ENCODE results near the gene SLC23A2. TPM values are rescaled to one million over a fixed set of nuclear protein-coding genes. Genes with fewer than 3 reads are reported as not detected.
"Not testable (repeated sequence)": the region's sequence is repeated elsewhere in the genome, so short reads cannot be mapped to it uniquely, and the experiment has no call there.

The SLC23A2 gene
- total RNA-seq, result 10 to 100 TPM in 7 of 8 experiments, 1 to 10 TPM in 1; 7.4 to 35.3 (median 15.4) TPM

GRCh38 chr20:5001174-5002076, at the start of gene SLC23A2:
SLC23A2 (minus strand) TSS chr20:5001510; CDS start chr20:4932562, 68,948 bp downstream.
- Histone ChIP-seq H3K4me1 (replicated peaks in 1 of 2) (peaks cover 4 to 5% of the 10 kb centered on the region in 2 donors), H3K4me3 (peak within 1 kb of the TSS; percentile 51 to 98 (median 78)), H3K27ac (peak within 1 kb of the TSS; percentile 33 to 36)
- in situ Hi-C loops (cut with MboI; ENCODE audit: low pct_unique_long_range_greater_than_20kb in 2 of 9, low sequenced_read_pairs in 9 of 9, unreplicated experiment in 9 of 9), result no loop called here
- peak; percentile 65 to 88 (median 72) for ATAC-seq (replicated peaks in 6 of 8)
- whole genome bisulfite sequencing, 10 experiments, result 0 to 20% (median 0%) methylated on average over 1 to 2 of the region's 88 CpGs; no CpG with 5 or more reads in 7 of the 10 experiments

- WGBS, 10 experiments, result 39 to 94% (median 90%) methylated on average over 2 to 8 of the region's 8 CpGs
These were observed 45.5 kb upstream of the SLC23A2 start for GRCh38 chr20:5046656-5047339.

GRCh38 chr20:5045906-5046305, 44.6 kb upstream of the SLC23A2 start:
- H3K4me3 ChIP-seq, result no peak overlapping the region
- in situ Hi-C loops (cut with MboI; ENCODE audit: low pct_unique_long_range_greater_than_20kb in 2 of 9, low sequenced_read_pairs in 9 of 9, unreplicated experiment in 9 of 9), result no loop called here
- H3K27ac ChIP-seq, result no peak overlapping the region
- 40 to 100% (median 80%) methylated on average over 1 to 3 of the region's 3 CpGs; no CpG with 5 or more reads in 1 of the 10 experiments for WGBS, 10 experiments
- H3K4me1 ChIP-seq (replicated peaks in 1 of 2), result no peaks in the 10 kb centered on the region
- ATAC-seq (replicated peaks in 6 of 8), result no peak

More at GRCh38 chr20:5046656-5047339, 45.5 kb upstream of the SLC23A2 start:
- Histone ChIP-seq H3K4me3 (no peak overlapping the region), H3K27ac (no peak overlapping the region), H3K4me1 (replicated peaks in 1 of 2) (no peaks in the 10 kb centered on the region)
- no peak for ATAC-seq (replicated peaks in 6 of 8)
- in situ Hi-C loops (cut with MboI; ENCODE audit: low pct_unique_long_range_greater_than_20kb in 2 of 9, low sequenced_read_pairs in 9 of 9, unreplicated experiment in 9 of 9), result no loop called here

DNA sequence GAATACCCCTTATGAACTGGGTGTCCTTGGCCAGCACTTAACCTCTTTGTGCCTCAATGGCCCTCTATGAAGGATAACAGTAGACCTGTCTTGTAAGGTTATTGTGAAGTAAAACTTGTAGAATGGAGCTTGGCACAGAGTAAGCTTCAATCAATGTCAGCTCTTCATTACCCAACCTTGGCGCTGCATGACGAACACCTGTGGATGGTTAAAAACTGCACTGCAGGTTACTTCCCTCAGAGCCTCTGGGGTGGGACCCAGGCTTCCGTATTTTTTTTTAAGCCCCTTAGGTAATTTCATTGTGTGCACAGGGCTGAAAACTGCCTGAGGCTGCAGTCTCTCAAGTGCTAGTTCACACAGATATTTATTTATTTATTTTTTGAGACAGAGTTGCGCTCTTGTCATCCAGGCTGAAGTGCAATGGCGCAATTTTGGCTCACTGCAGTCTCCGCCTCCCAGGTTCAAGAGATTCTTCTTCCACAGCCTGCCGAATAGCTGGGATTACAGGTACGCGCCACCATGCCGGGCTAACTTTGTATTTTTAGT, 42.8 kb upstream of the SLC23A2 start:
- H3K4me3 ChIP-seq, result no peak overlapping the region
- in situ Hi-C loops (cut with MboI; ENCODE audit: low pct_unique_long_range_greater_than_20kb in 2 of 9, low sequenced_read_pairs in 9 of 9, unreplicated experiment in 9 of 9), result no loop called here
- no peak overlapping the region for H3K27ac ChIP-seq
- WGBS, 10 experiments, result 69 to 100% (median 90%) methylated on average over 2 to 7 of the region's 10 CpGs; no CpG with 5 or more reads in 3 of the 10 experiments
- no peaks in the 10 kb centered on the region for H3K4me1 ChIP-seq (replicated peaks in 1 of 2)
- ATAC-seq (replicated peaks in 6 of 8), result no peak

- Histone ChIP-seq H3K4me3 (no peak overlapping the region), H3K27ac (no peak overlapping the region), H3K4me1 (replicated peaks in 1 of 2) (no peaks in the 10 kb centered on the region)
- peak in 2 of 8 experiments; percentile 55 to 79 for ATAC-seq (replicated peaks in 6 of 8)
- 35 to 100% (median 69%) methylated on average over 1 to 3 of the region's 3 CpGs; no CpG with 5 or more reads in 4 of the 10 experiments for WGBS, 10 experiments
- in situ Hi-C loops (cut with MboI; ENCODE audit: low pct_unique_long_range_greater_than_20kb in 2 of 9, low sequenced_read_pairs in 9 of 9, unreplicated experiment in 9 of 9), result no loop called here
These were observed 40.1 kb upstream of the SLC23A2 start for GRCh38 chr20:5041433-5041832.

GRCh38 chr20:5040345-5040744, 39.0 kb upstream of the SLC23A2 start:
- Histone ChIP-seq H3K4me3 (no peak overlapping the region), H3K27ac (no peak overlapping the region), H3K4me1 (replicated peaks in 1 of 2) (no peaks in the 10 kb centered on the region)
- 18 to 100% (median 92%) methylated on average over 1 to 3 of the region's 4 CpGs; no CpG with 5 or more reads in 2 of the 10 experiments for WGBS, 10 experiments
- in situ Hi-C loops (cut with MboI; ENCODE audit: low pct_unique_long_range_greater_than_20kb in 2 of 9, low sequenced_read_pairs in 9 of 9, unreplicated experiment in 9 of 9), result no loop called here
- ATAC-seq (replicated peaks in 6 of 8), result no peak

DNA sequence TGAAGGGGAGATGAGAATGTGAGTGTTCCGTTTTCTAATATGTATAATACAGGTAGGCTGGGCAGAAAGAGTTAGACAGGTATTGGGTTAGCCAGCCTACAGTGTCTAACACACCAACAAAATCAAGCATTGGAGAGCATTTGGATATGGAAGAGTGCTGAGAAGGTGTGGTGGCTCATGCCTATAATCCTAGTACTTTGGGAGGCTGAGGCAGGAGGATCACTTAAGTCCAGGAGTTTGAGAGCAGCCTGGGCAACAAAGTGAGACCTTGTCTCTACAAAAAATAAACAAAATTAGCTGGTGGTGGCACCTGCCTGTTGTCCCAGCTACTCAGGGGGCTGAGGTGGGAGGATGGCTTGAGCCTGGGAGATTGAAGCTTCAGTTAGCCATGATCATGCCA, 38.6 kb upstream of the SLC23A2 start:
- ATAC-seq (replicated peaks in 6 of 8), result no peak
- Histone ChIP-seq H3K4me3 (no peak overlapping the region), H3K4me1 (replicated peaks in 1 of 2) (no peaks in the 10 kb centered on the region), H3K27ac (no peak overlapping the region)
- 60 to 100% (median 85%) methylated on average over 1 of the region's 1 CpG; no CpG with 5 or more reads in 4 of the 10 experiments for WGBS, 10 experiments
- in situ Hi-C loops (cut with MboI; ENCODE audit: low pct_unique_long_range_greater_than_20kb in 2 of 9, low sequenced_read_pairs in 9 of 9, unreplicated experiment in 9 of 9), result no loop called here

GRCh38 chr20:5039255-5039657, 37.9 kb upstream of the SLC23A2 start:
- Histone ChIP-seq H3K4me3 (no peak overlapping the region), H3K4me1 (replicated peaks in 1 of 2) (no peaks in the 10 kb centered on the region), H3K27ac (no peak overlapping the region)
- no peak for ATAC-seq (replicated peaks in 6 of 8)
- WGBS, 10 experiments, result 17 to 100% (median 82%) methylated on average over 1 to 8 of the region's 8 CpGs; no CpG with 5 or more reads in 2 of the 10 experiments
- in situ Hi-C loops (cut with MboI; ENCODE audit: low pct_unique_long_range_greater_than_20kb in 2 of 9, low sequenced_read_pairs in 9 of 9, unreplicated experiment in 9 of 9), result no loop called here

GRCh38 chr20:5036828-5037227, 35.5 kb upstream of the SLC23A2 start:
- H3K4me3 ChIP-seq, result no peak overlapping the region
- H3K27ac ChIP-seq, result no peak overlapping the region
- 29 to 80% (median 55%) methylated on average over 1 to 2 of the region's 2 CpGs; no CpG with 5 or more reads in 3 of the 10 experiments for WGBS, 10 experiments
- in situ Hi-C loops (cut with MboI; ENCODE audit: low pct_unique_long_range_greater_than_20kb in 2 of 9, low sequenced_read_pairs in 9 of 9, unreplicated experiment in 9 of 9), result no loop called here
- no peak for ATAC-seq (replicated peaks in 6 of 8)
- H3K4me1 ChIP-seq (replicated peaks in 1 of 2), result no peaks in the 10 kb centered on the region

DNA sequence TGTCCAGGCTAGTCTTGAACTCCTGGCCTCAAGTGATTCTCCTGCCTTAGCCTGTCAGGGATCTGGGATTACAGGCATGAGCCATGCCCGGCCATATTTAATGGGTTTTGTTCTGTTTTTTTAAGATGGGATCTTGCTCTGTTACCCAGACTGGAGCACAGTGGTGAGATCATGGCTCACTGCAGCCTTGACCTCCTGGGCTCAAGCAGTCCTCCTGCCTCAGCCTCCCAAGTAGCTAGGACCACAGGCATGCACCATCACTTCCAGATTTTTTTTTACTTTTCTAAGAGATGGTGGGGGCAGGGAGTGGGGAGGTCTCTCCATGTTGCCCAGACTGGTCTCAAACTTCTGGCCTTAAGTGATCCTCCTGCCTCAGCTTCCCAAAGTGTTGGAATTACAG, 34.2 kb upstream of the SLC23A2 start:
- H3K4me1 ChIP-seq (replicated peaks in 1 of 2); in situ Hi-C loops (cut with MboI; ENCODE audit: low pct_unique_long_range_greater_than_20kb in 2 of 9, low sequenced_read_pairs in 9 of 9, unreplicated experiment in 9 of 9); H3K4me3 ChIP-seq; ATAC-seq (replicated peaks in 6 of 8); H3K27ac ChIP-seq: not testable (repeated sequence)
- WGBS, 10 experiments, result 40 to 100% (median 80%) methylated on average over 1 of the region's 1 CpG; no CpG with 5 or more reads in 7 of the 10 experiments

DNA sequence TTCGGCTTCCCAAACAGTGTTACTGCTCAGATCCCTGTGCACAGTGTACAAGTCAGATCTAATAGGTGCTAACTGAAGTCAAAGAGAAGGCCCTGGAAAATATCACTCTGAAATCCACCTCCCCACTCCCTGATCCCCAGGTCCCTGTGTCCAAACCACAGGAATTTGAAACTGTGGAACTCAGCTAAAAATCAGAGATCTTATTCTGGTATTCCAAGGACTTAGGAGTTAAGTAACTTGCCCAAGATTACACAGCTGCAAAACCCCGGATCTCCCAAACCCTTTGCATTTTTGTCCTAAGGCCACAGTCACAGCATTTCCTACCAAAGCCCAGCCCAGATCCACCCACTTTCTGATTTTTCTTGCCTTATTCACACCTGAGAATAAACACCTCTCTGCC, 32.3 kb upstream of the SLC23A2 start:
- in situ Hi-C loops (cut with MboI; ENCODE audit: low pct_unique_long_range_greater_than_20kb in 2 of 9, low sequenced_read_pairs in 9 of 9, unreplicated experiment in 9 of 9), result no loop called here
- no peak overlapping the region for H3K27ac ChIP-seq
- no peaks in the 10 kb centered on the region for H3K4me1 ChIP-seq (replicated peaks in 1 of 2)
- WGBS, 10 experiments, result 53 to 100% (median 78%) methylated on average over 1 to 2 of the region's 2 CpGs; no CpG with 5 or more reads in 6 of the 10 experiments
- ATAC-seq (replicated peaks in 6 of 8), result peak in 3 of 8 experiments; percentile 54 to 81 (median 70)
- H3K4me3 ChIP-seq, result no peak overlapping the region

DNA sequence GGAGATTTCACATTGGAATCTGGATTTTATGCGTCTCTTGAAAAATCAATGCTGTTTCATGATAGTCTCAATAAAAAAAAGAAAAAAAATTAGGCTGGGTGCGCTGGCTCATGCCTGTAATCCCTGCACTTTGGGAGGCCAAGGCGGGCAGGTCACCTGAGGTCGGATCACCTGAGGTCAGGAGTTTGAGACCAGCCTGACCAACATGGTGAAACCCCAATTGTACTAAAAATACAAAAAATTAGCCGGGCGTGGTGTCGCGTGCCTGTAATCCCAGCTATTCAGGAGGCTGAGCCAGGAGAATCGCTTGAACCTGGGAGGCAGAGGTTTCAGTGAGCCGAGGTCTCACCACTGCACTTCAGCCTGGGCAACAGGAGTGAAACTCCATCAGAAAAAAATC, 30.4 kb upstream of the SLC23A2 start:
- H3K4me3 ChIP-seq; in situ Hi-C loops (cut with MboI; ENCODE audit: low pct_unique_long_range_greater_than_20kb in 2 of 9, low sequenced_read_pairs in 9 of 9, unreplicated experiment in 9 of 9); H3K27ac ChIP-seq; ATAC-seq (replicated peaks in 6 of 8); H3K4me1 ChIP-seq (replicated peaks in 1 of 2): not testable (repeated sequence)
- 78 to 100% (median 94%) methylated on average over 1 to 10 of the region's 10 CpGs; no CpG with 5 or more reads in 1 of the 10 experiments for WGBS, 10 experiments

DNA sequence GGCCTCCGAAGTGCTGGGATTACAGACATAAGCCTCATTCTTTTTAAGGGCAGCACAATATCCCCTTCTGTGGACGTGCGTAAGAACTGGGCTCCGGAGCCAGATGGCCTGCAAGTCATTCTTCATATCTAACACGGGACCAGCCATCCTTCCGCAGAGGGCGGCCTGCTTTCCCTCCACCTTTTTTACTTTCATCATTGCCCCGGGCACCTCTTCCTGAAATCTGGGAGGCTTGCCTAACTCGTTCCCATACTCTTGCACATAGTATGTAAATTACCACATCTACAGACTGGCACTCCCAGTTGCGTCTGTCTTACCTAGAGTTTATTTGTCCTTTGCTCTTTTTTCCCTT, 29.9 kb upstream of the SLC23A2 start:
- H3K4me3 ChIP-seq, result no peak overlapping the region
- in situ Hi-C loops (cut with MboI; ENCODE audit: low pct_unique_long_range_greater_than_20kb in 2 of 9, low sequenced_read_pairs in 9 of 9, unreplicated experiment in 9 of 9), result no loop called here
- peak in 2 of 8 experiments; percentile 49 to 87 for ATAC-seq (replicated peaks in 6 of 8)
- H3K27ac ChIP-seq, result no peak overlapping the region
- H3K4me1 ChIP-seq (replicated peaks in 1 of 2), result no peaks in the 10 kb centered on the region
- WGBS, 10 experiments, result 10 to 100% (median 72%) methylated on average over 1 to 10 of the region's 10 CpGs
